Measurements from ENCODE around the gene DDX47.

The DDX47 gene

DNA sequence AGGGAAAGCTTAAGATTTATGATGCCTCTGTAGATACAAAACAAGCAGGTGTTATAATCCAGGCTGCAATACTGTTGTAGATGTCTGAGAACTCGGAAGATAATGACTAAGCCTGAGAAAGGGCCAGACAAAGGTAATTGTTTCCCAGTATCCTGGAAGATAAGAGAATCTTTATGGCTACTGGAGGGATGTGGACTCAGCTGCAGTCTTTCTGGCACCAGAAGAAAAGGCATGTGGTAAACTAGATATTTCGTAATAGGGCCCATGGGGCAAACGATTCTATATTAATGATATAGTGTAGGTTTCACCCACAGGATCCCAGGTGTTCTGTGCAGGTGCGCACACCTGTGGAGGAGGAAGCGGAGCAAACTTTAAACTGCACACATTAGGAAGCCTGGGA lies 36.9 kb upstream of the DDX47 start:
- H3K27ac ChIP-seq, result no peak overlapping the region

DNA sequence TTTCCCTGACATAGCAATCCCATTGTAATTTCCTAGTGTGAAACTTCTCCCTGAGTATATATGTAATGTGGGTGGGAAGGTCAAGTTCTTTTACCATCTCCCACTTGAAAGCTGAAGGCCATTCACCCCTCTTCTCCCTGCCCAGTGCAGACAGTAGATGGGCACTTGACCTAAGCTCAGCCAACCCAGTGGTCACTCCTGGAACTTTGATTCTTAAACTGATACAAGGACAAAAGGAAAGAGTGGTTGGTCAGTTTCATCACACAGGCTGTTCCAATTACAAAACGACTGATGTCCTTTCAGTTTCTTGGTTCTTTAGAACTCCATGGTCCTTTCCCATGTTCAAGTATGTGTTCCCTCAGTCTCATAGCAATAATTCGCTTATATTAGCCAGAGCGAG lies 36.1 kb upstream of the DDX47 start:
- TF ChIP-seq, protein P1, sequence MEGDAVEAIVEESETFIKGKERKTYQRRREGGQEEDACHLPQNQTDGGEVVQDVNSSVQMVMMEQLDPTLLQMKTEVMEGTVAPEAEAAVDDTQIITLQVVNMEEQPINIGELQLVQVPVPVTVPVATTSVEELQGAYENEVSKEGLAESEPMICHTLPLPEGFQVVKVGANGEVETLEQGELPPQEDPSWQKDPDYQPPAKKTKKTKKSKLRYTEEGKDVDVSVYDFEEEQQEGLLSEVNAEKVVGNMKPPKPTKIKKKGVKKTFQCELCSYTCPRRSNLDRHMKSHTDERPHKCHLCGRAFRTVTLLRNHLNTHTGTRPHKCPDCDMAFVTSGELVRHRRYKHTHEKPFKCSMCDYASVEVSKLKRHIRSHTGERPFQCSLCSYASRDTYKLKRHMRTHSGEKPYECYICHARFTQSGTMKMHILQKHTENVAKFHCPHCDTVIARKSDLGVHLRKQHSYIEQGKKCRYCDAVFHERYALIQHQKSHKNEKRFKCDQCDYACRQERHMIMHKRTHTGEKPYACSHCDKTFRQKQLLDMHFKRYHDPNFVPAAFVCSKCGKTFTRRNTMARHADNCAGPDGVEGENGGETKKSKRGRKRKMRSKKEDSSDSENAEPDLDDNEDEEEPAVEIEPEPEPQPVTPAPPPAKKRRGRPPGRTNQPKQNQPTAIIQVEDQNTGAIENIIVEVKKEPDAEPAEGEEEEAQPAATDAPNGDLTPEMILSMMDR (IDR thresholded peaks at IDR 0.05), result no peak
- Histone ChIP-seq H3K4me1 (no peaks in the 10 kb centered on the region), H3K27ac (no peak overlapping the region), H3K36me3 (ENCODE audit: control insufficient read depth, insufficient read depth, low read length) (no peaks in the 10 kb centered on the region), H3K9ac (no peak overlapping the region), H3K4me2 (ENCODE audit: low read length) (no peak overlapping the region), H3K27me3 (ENCODE audit: control insufficient read depth, insufficient read depth, low read length) (no peaks in the 10 kb centered on the region), H3K9me3 (ENCODE audit: control insufficient read depth, low read length) (no peaks in the 10 kb centered on the region), H2AFZ (no peak overlapping the region), H3K4me3 (ENCODE audit: low read depth, low read length) (no peak overlapping the region), H3K79me2 (no peaks in the 10 kb centered on the region)

More for the DNA sequence above, 36.9 kb upstream of the DDX47 start:
- H2AFZ ChIP-seq, result no peak overlapping the region
- no peak overlapping the region for H3K9ac ChIP-seq
- H3K4me3 ChIP-seq (ENCODE audit: low read depth, low read length), result no peak overlapping the region
- TF ChIP-seq, protein P1 (IDR thresholded peaks at IDR 0.05), result no peak
- no peak overlapping the region for H3K4me2 ChIP-seq (ENCODE audit: low read length)
- H3K79me2 ChIP-seq, result no peaks in the 10 kb centered on the region
- H3K36me3 ChIP-seq (ENCODE audit: control insufficient read depth, insufficient read depth, low read length), result no peaks in the 10 kb centered on the region
- H3K9me3 ChIP-seq (ENCODE audit: control insufficient read depth, low read length), result no peaks in the 10 kb centered on the region
- no peaks in the 10 kb centered on the region for H3K4me1 ChIP-seq
- H3K27me3 ChIP-seq (ENCODE audit: control insufficient read depth, insufficient read depth, low read length), result no peaks in the 10 kb centered on the region

DNA sequence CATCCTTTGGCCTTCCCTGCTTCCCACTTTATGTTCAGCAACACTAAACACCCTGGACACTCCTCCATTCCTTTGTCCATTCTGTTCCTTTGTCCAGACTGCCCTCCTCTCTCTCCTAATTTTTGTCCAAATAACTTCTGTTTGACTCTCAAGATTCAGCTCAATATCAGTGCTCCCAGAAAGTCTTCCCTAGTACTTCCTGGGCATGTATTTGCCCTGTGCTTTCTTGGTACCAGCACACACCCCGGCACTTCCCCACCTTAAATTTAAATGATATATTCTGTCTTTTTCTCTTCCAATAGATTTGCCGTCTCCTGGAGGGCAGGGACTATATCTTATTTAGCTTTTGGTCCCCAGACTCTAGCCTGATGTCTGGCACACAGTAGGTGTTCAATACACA lies 34.1 kb upstream of the DDX47 start:
- H3K27me3 ChIP-seq (ENCODE audit: control insufficient read depth, insufficient read depth, low read length), result no peaks in the 10 kb centered on the region
- no peak overlapping the region for H3K9ac ChIP-seq
- no peaks in the 10 kb centered on the region for H3K36me3 ChIP-seq (ENCODE audit: control insufficient read depth, insufficient read depth, low read length)
- no peaks in the 10 kb centered on the region for H3K79me2 ChIP-seq
- no peak overlapping the region for H2AFZ ChIP-seq
- TF ChIP-seq, protein P1 (IDR thresholded peaks at IDR 0.05), result no peak
- H3K4me3 ChIP-seq (ENCODE audit: low read depth, low read length), result no peak overlapping the region
- peak overlapping the region; percentile 27 for H3K27ac ChIP-seq
- no peak overlapping the region for H3K4me2 ChIP-seq (ENCODE audit: low read length)
- no peaks in the 10 kb centered on the region for H3K9me3 ChIP-seq (ENCODE audit: control insufficient read depth, low read length)
- no peaks in the 10 kb centered on the region for H3K4me1 ChIP-seq

DNA sequence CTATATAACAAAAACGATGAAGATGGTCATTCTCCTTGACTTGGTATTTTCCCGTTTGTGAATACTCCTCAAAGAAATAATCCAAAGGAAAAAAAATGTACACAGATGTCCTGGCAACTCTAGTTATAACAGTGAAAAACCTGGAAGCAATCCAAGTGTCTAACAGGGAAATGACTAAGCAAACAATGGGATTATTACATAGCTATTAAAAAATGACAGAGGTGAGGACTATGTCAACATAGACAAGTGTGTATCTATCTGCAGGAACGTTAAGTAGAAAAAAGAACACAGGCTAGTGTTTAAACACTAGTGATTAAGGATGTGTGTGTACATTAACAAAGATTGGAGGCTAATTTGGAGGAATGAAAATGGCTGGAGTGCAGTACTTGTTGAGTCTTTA lies 33.6 kb upstream of the DDX47 start:
- no peak overlapping the region for H2AFZ ChIP-seq
- H3K4me3 ChIP-seq (ENCODE audit: low read depth, low read length), result no peak overlapping the region
- no peak overlapping the region for H3K9ac ChIP-seq
- H3K4me2 ChIP-seq (ENCODE audit: low read length), result no peak overlapping the region
- H3K79me2 ChIP-seq, result no peaks in the 10 kb centered on the region
- TF ChIP-seq, protein P1 (IDR thresholded peaks at IDR 0.05), result no peak
- H3K9me3 ChIP-seq (ENCODE audit: control insufficient read depth, low read length), result no peaks in the 10 kb centered on the region
- H3K27ac ChIP-seq, result peak overlapping the region; percentile 27
- H3K36me3 ChIP-seq (ENCODE audit: control insufficient read depth, insufficient read depth, low read length), result no peaks in the 10 kb centered on the region
- H3K4me1 ChIP-seq, result no peaks in the 10 kb centered on the region
- H3K27me3 ChIP-seq (ENCODE audit: control insufficient read depth, insufficient read depth, low read length), result no peaks in the 10 kb centered on the region

DNA sequence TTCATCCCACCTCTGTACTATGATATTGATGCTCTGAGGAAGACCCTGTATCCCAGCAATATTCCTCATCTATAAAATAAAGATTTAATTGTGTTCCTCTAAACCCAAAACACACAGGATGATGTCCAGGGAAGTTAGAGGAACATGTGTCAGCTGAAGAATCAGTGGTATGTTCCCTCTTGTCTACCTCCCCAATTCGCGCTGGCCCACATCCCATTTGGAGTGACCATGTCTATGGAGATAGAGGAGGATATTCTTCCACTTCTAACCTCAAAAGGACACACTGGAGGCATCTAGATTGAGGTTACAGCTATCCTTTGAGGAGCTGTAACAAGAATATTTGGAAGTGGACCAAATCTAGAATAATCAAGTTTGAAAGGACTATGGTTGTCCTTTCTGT lies 29.0 kb upstream of the DDX47 start:
- H3K9me3 ChIP-seq (ENCODE audit: control insufficient read depth, low read length), result no peaks in the 10 kb centered on the region
- peak overlapping the region; percentile 80 for H3K27ac ChIP-seq
- H2AFZ ChIP-seq, result no peak overlapping the region
- no peaks in the 10 kb centered on the region for H3K79me2 ChIP-seq
- peaks cover 19% of the 10 kb centered on the region for H3K4me1 ChIP-seq
- no peak overlapping the region for H3K4me2 ChIP-seq (ENCODE audit: low read length)
- TF ChIP-seq, protein P1 (IDR thresholded peaks at IDR 0.05), result no peak
- no peaks in the 10 kb centered on the region for H3K27me3 ChIP-seq (ENCODE audit: control insufficient read depth, insufficient read depth, low read length)
- H3K9ac ChIP-seq, result no peak overlapping the region
- no peak overlapping the region for H3K4me3 ChIP-seq (ENCODE audit: low read depth, low read length)
- no peaks in the 10 kb centered on the region for H3K36me3 ChIP-seq (ENCODE audit: control insufficient read depth, insufficient read depth, low read length)

Data from parathyroid adenoma (tissue), 2 donors.